ENCODE data around the gene ADISSP. TPM values are rescaled to one million over a fixed set of nuclear protein-coding genes. Genes with fewer than 3 reads are reported as not detected.
A peak's percentile ranks its signal among the peaks of the same experiment; 100 is the strongest.

The ADISSP gene
- total RNA-seq, 4 donors from 2014 or later: 5.9 to 16.4 (median 9.6) TPM

GRCh38 chr20:3710011-3710466 lies 57.5 kb downstream of the ADISSP start:
- intact Hi-C loops (cut with DNase I; ENCODE audit: low total_unique reads): no loop called here
- H3K36me3 ChIP-seq: no peaks in the 10 kb centered on the region
- no peak for ATAC-seq
- H3K4me1 ChIP-seq: peaks cover 5 to 16% of the 10 kb centered on the region in 2 donors
- in situ Hi-C loops (cut with MboI; ENCODE audit: low sequenced_read_pairs in 4 of 4): loop anchor here in 2 of 4 donors (5.0 to 10.0 kb wide), 2 partner anchors 33 to 45 kb away; partner anchors contain the start of gene GFRA4 (in 1 of the 2)
- H3K27ac ChIP-seq: peak overlapping the region in 1 of 4 donors; percentile 24
- no peaks in the 10 kb centered on the region for H3K9me3 ChIP-seq
- no peak for DNase-seq
- H3K27me3 ChIP-seq: no peaks in the 10 kb centered on the region
- TF ChIP-seq POLR2A (IDR thresholded peaks at IDR 0.05) (no peak), CTCF (IDR thresholded peaks at IDR 0.05 in 4 of 5, conservative IDR thresholded peaks at IDR 0.05 in 1 of 5) (no peak)
- no peak overlapping the region for H3K4me3 ChIP-seq

- H3K9me3 ChIP-seq: no peaks in the 10 kb centered on the region
- DNase-seq (no peak), ATAC-seq (peak; percentile 3 to 26)
- H3K4me3 ChIP-seq: no peak overlapping the region
- H3K27me3 ChIP-seq: no peaks in the 10 kb centered on the region
- intact Hi-C loops (cut with DNase I; ENCODE audit: low total_unique reads) (loop anchor here (1.0 to 2.0 kb wide), 2 partner anchors 21 to 59 kb away; partner anchors contain the start of gene ADISSP), in situ Hi-C loops (cut with MboI; ENCODE audit: low sequenced_read_pairs in 4 of 4) (no loop called here)
- peak overlapping the region; percentile 75 to 84 (median 80) for H3K27ac ChIP-seq
- no peaks in the 10 kb centered on the region for H3K36me3 ChIP-seq
- H3K4me1 ChIP-seq: peaks cover 5 to 16% of the 10 kb centered on the region in 2 donors
- no peak for TF ChIP-seq POLR2A (IDR thresholded peaks at IDR 0.05)
- no peak for TF ChIP-seq CTCF (IDR thresholded peaks at IDR 0.05 in 4 of 5, conservative IDR thresholded peaks at IDR 0.05 in 1 of 5)
Observed at GRCh38 chr20:3707508-3707899, 60.0 kb downstream of the ADISSP start.

GRCh38 chr20:3706774-3707507 lies 60.6 kb downstream of the ADISSP start:
- Histone ChIP-seq H3K27me3 (no peaks in the 10 kb centered on the region), H3K27ac (peak overlapping the region; percentile 75 to 84 (median 80)), H3K36me3 (no peaks in the 10 kb centered on the region), H3K4me1 (peaks cover 5 to 16% of the 10 kb centered on the region in 2 donors), H3K4me3 (no peak overlapping the region), H3K9me3 (no peaks in the 10 kb centered on the region)
- intact Hi-C loops (cut with DNase I; ENCODE audit: low total_unique reads) (loop anchor here (1.0 to 2.0 kb wide), 2 partner anchors 21 to 60 kb away; partner anchors contain the start of gene ADISSP), in situ Hi-C loops (cut with MboI; ENCODE audit: low sequenced_read_pairs in 4 of 4) (no loop called here)
- ATAC-seq (peak; percentile 93 to 95), DNase-seq (peak; percentile 83 to 96)
- TF ChIP-seq CTCF (IDR thresholded peaks at IDR 0.05 in 4 of 5, conservative IDR thresholded peaks at IDR 0.05 in 1 of 5) (no peak), POLR2A (IDR thresholded peaks at IDR 0.05) (peak; percentile 10 to 38)

- Histone ChIP-seq H3K27me3 (no peaks in the 10 kb centered on the region), H3K4me3 (no peak overlapping the region), H3K36me3 (no peaks in the 10 kb centered on the region), H3K4me1 (peaks cover 5 to 16% of the 10 kb centered on the region in 2 donors), H3K27ac (peak overlapping the region; percentile 75 to 84 (median 80)), H3K9me3 (no peaks in the 10 kb centered on the region)
- no peak for ATAC-seq
- DNase-seq: no peak
- intact Hi-C loops (cut with DNase I; ENCODE audit: low total_unique reads): loop anchor here (2.0 kb wide), 1 partner anchor 61 kb away; the partner anchor contains the start of gene ADISSP
- no peak for TF ChIP-seq CTCF (IDR thresholded peaks at IDR 0.05 in 4 of 5, conservative IDR thresholded peaks at IDR 0.05 in 1 of 5)
- no peak for TF ChIP-seq POLR2A (IDR thresholded peaks at IDR 0.05)
- in situ Hi-C loops (cut with MboI; ENCODE audit: low sequenced_read_pairs in 4 of 4): no loop called here
Observed at GRCh38 chr20:3705970-3706739, 61.4 kb downstream of the ADISSP start.
